ENCODE measurements around the gene SRP14.

- TF ChIP-seq, protein P1, sequence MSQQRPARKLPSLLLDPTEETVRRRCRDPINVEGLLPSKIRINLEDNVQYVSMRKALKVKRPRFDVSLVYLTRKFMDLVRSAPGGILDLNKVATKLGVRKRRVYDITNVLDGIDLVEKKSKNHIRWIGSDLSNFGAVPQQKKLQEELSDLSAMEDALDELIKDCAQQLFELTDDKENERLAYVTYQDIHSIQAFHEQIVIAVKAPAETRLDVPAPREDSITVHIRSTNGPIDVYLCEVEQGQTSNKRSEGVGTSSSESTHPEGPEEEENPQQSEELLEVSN (IDR thresholded peaks at IDR 0.05; ENCODE audit: borderline replicate concordance, low read depth) = no peak
- TF ChIP-seq CTCF (IDR thresholded peaks at IDR 0.05) (no peak), RNF2 (IDR thresholded peaks at IDR 0.05; ENCODE audit: borderline replicate concordance, low read depth) (no peak), HMGXB4 (CRISPR knock-in tag; IDR thresholded peaks at IDR 0.05; ENCODE audit: borderline replicate concordance) (no peak), MYC (IDR thresholded peaks at IDR 0.05; ENCODE audit: borderline replicate concordance, low read length) (no peak), BHLHE40 (IDR thresholded peaks at IDR 0.05; ENCODE audit: low read depth, low read length) (no peak), POLR2A (IDR thresholded peaks at IDR 0.05; ENCODE audit: low read length) (no peak), RAD21 (conservative IDR thresholded peaks at IDR 0.05 in 1 of 2, IDR thresholded peaks at IDR 0.05 in 1 of 2) (no peak)
Measured at GRCh38 chr15:40066589-40066988, 27.6 kb upstream of the SRP14 start.

All from A549 (cell line).